Karpas-422 (cell line): Measurements from ENCODE around the gene FGFR3. TPM values are rescaled to one million over a fixed set of nuclear protein-coding genes. Genes with fewer than 3 reads are reported as not detected.

Experiments used
- DNase-seq: peaks from one replicate; pipeline ENCODE4 v3.0.0-alpha.2; 2015
- H2AFZ ChIP-seq: fragments of 200-600 bp; sonication (generic); 2 replicates; pipeline ENCODE4 v1.6.1; 2014; ENCODE audit warnings: antibody characterized with exemption, low read length, mixed read lengths
- H3K27ac ChIP-seq: fragments of 200-600 bp; sonication (generic); 2 replicates; pipeline ENCODE4 v1.5.1; 2014; ENCODE audit warnings: mild to moderate bottlenecking, low read length, moderate library complexity
- H3K27me3 ChIP-seq: fragments of 200-600 bp; sonication (generic); 2 replicates; pipeline ENCODE4 v1.6.1; 2014; ENCODE audit warnings: low read length, mixed read lengths
- H3K36me3 ChIP-seq: fragments of 200-600 bp; sonication (generic); 2 replicates; pipeline ENCODE4 v1.6.1; 2014; ENCODE audit warnings: low read length, mixed read lengths; ENCODE audit not compliant: insufficient read depth
- H3K4me1 ChIP-seq: fragments of 200-600 bp; sonication (generic); 2 replicates; pipeline ENCODE4 v1.6.1; 2014; ENCODE audit warnings: mild to moderate bottlenecking, low read length, mixed read lengths
- H3K4me2 ChIP-seq: fragments of 200-600 bp; sonication (generic); 2 replicates; pipeline ENCODE4 v1.6.1; 2014; ENCODE audit warnings: low read length, low read depth, mild to moderate bottlenecking; ENCODE audit not compliant: poor library complexity, severe bottlenecking
- H3K4me3 ChIP-seq: fragments of 200-600 bp; sonication (generic); 2 replicates; pipeline ENCODE4 v1.5.1; 2014; ENCODE audit warnings: mild to moderate bottlenecking, antibody characterized with exemption, low read length, mixed read lengths
- H3K79me2 ChIP-seq: fragments of 200-600 bp; sonication (generic); 2 replicates; pipeline ENCODE4 v1.6.1; 2014; ENCODE audit warnings: mild to moderate bottlenecking, low read length, mixed read lengths
- H3K9ac ChIP-seq: fragments of 200-600 bp; sonication (generic); 2 replicates; pipeline ENCODE4 v1.6.0; 2014; ENCODE audit warnings: low read length
- H3K9me2 ChIP-seq: fragments of 200-600 bp; sonication (generic), shearing (Covaris generic); replicated peaks from 2 replicates; pipeline ENCODE4 v1.6.0; 2014; ENCODE audit warnings: mild to moderate bottlenecking, low read length, moderate library complexity; ENCODE audit not compliant: insufficient read depth
- H3K9me3 ChIP-seq: fragments of 300-700, 200-600 bp; sonication (generic); 2 replicates; pipeline ENCODE4 v1.6.1; 2014; ENCODE audit warnings: low read length, mixed read lengths
- H4K20me1 ChIP-seq: fragments of 200-600 bp; sonication (generic); 2 replicates; pipeline ENCODE4 v1.6.1; 2014; ENCODE audit warnings: mild to moderate bottlenecking, antibody characterized with exemption, low read length, low read depth; ENCODE audit not compliant: insufficient read depth
- total RNA-seq: library from RNA; depleted of rRNA; stranded (reverse); fragments of >200 nt; shearing (Covaris generic); gene quantifications from 2 replicates; pipeline ENCODE4 v1.2.3, GENCODE V29; 2014; ENCODE audit warnings: low replicate concordance

Gene FGFR3
- total RNA-seq, 1 experiment from 2014 or later, result not detected

DNA sequence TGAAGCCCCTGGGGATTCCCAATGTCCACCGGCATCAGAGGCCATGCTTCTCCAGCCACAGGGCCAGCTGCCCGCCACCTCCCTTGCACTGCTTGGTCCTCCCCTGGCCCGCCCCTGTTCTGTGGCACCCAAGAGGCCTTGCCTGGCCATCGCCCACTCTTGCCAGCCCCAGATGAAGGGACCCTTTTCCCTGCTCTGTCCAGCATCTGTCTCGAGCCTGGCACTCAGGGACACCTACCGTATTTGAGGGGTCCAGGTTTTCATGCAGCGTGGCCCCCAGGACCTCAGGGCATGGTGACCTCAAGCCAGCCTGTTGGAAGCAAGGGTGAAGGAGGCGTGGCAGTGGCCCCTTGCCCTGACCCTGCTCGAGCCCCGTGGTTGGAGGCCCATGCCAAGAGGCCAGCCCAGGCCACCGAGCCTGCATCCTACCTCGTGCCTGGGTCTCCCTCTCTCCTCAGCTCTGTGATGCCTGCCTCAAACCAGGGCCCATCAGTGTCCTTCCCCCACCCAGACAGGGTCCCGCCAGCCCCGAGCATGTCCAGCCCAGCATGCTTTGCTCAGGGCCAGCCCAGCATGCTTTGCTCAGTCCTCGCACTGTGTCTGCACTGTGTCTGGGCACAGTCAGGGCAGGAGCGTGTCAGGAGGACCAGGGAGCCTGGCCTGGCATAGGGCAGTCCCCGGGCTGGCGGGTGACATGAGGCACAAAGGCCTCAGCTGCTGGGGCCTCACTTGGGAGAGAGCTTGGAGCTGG lies 14.3 kb upstream of the FGFR3 start:
- Histone ChIP-seq H3K9ac (no peak overlapping the region), H3K4me2 (no peak overlapping the region)

DNA sequence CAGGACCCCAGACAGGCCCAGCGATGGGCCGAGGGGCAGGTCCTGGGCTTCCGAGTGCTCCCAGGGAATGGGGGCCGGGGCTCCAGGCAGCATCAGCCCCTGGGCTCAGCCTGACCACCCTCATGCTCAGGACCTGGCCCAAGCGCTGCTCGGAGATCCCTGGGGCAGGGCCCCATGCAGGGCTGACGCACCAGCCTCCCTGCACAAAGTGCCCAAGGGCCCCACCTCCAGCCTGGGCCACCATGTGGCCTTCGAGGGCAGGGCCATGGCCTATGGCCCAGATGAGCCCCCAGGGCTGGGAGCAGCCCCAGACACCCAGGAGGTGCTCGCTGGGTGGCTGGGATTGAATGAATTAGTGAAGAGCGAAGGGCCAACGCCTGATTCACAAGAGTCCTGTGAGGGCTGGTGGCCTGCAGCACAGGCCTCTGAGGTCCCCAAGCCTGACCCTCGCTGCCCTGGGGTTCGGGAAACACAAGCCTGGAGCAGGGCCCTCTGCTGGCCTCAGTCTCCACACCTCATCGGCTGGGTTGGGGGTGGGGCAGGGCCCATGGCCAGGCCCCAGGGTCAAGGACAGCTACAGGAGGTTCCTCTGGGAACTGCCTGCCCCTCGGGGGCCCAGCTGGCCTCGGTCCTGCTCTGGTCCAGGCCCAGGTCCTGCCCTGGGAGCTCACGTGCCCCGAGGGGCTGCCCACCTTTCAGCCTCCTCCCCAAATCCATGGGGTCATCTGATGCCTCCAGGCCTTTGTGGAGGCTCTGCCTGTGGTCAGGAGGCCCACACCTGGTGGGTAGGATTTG lies 13.3 kb upstream of the FGFR3 start:
- peaks cover 4% of the 10 kb centered on the region; the same call in 1 of the 2 replicates for H4K20me1 ChIP-seq
- no peak overlapping the region for H3K4me3 ChIP-seq
- no peak for DNase-seq
- H3K36me3 ChIP-seq, result no peaks in the 10 kb centered on the region
- H3K9me3 ChIP-seq, result no peaks in the 10 kb centered on the region
- no peak overlapping the region for H3K27ac ChIP-seq
- H3K9ac ChIP-seq, result no peak overlapping the region
- no peak overlapping the region for H3K4me2 ChIP-seq
- no peaks in the 10 kb centered on the region for H3K79me2 ChIP-seq
- H3K9me2 ChIP-seq, result no peaks in the 10 kb centered on the region
- peaks cover 19% of the 10 kb centered on the region for H3K4me1 ChIP-seq
- H3K27me3 ChIP-seq, result no peaks in the 10 kb centered on the region
- H2AFZ ChIP-seq, result no peak overlapping the region

More for the DNA sequence above, 14.3 kb upstream of the FGFR3 start:
- DNase-seq, result no peak
- no peaks in the 10 kb centered on the region for H3K27me3 ChIP-seq
- no peaks in the 10 kb centered on the region for H3K36me3 ChIP-seq
- peaks cover 14% of the 10 kb centered on the region for H3K4me1 ChIP-seq
- no peaks in the 10 kb centered on the region for H3K79me2 ChIP-seq
- H3K9me3 ChIP-seq, result no peaks in the 10 kb centered on the region
- no peak overlapping the region for H3K27ac ChIP-seq
- peaks cover 4% of the 10 kb centered on the region; the same call in 1 of the 2 replicates for H4K20me1 ChIP-seq
- H3K9me2 ChIP-seq, result no peaks in the 10 kb centered on the region
- H2AFZ ChIP-seq, result no peak overlapping the region
- no peak overlapping the region for H3K4me3 ChIP-seq

DNA sequence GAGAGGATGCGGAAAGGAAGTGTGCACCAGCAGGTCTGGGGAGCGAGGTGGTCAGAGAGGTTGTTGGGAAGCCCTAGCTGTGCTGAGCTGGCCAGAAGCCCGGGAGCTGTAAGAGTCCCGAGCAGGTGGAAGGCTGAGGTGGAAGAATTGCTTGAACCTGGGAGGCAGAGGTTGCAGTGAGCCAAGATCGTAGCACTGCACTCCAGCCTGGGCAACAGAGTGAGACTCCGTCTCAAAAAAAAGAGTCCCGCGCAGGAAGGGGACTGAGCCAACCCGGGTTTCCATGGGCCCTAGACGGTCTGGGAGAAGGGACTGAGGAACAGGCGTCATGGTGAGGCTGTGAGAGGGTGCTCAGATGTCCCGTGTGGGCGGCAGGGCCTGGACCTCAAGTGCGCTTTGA lies 12.7 kb upstream of the FGFR3 start:
- Histone ChIP-seq H4K20me1 (peaks cover 3% of the 10 kb centered on the region; the same call in 1 of the 2 replicates), H3K4me2 (no peak overlapping the region), H3K4me3 (no peak overlapping the region), H3K4me1 (peaks cover 18% of the 10 kb centered on the region), H3K9ac (no peak overlapping the region), H2AFZ (no peak overlapping the region), H3K36me3 (no peaks in the 10 kb centered on the region), H3K27ac (no peak overlapping the region), H3K9me2 (no peaks in the 10 kb centered on the region), H3K27me3 (no peaks in the 10 kb centered on the region), H3K9me3 (no peaks in the 10 kb centered on the region), H3K79me2 (no peaks in the 10 kb centered on the region)
- no peak for DNase-seq

DNA sequence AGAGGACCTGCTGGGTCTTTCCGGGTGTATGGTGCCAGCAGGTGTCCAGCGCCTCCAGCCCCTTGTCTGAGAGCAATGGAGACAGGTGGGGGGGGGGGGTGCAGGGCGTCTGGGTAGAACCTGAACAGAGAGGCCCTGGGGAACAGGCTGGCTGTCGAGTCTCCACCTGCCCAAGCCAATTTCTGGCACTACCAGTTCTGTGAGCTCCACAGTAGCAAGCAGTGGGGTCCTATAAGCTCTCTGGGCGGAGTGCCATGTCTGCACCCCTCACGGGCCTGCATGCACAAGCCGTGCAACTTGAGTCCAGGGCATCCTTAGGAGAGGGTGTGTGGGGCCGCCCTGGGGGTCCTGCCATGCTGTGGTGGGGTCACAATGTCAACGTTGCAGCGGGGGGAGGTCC lies 10.1 kb upstream of the FGFR3 start:
- Histone ChIP-seq H3K9ac (no peak overlapping the region), H3K9me2 (no peaks in the 10 kb centered on the region), H3K79me2 (no peaks in the 10 kb centered on the region), H3K4me2 (no peak overlapping the region), H3K27ac (no peak overlapping the region), H2AFZ (no peak overlapping the region), H3K4me3 (no peak overlapping the region), H3K27me3 (no peaks in the 10 kb centered on the region), H3K36me3 (no peaks in the 10 kb centered on the region), H3K9me3 (no peaks in the 10 kb centered on the region), H3K4me1 (peaks cover 7% of the 10 kb centered on the region), H4K20me1 (no peaks in the 10 kb centered on the region; the same call in 1 of the 2 replicates)
- no peak for DNase-seq

DNA sequence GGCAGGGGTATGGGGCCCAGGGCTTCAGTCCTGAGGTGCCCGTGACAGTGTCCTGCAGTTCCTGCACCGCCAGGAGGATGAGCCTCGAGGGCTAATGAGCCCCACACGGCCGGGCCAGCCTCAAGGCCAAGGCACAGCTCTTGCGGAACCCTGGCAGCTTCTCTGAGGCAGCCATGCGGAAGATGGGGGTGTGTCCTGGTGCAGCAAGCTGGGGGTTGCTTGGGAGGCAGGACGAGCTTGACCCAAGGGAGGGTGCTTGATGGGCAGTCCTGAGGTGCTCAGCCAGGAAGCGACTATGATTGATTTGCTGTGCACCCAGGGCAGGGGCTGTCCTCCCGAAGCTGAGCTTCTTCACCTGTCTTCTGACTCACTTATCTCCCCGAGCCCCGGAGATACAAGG lies 9.1 kb upstream of the FGFR3 start:
- Histone ChIP-seq H3K27me3 (no peaks in the 10 kb centered on the region), H3K4me2 (no peak overlapping the region), H3K27ac (no peak overlapping the region), H3K9ac (no peak overlapping the region), H4K20me1 (no peaks in the 10 kb centered on the region; the same call in 1 of the 2 replicates), H3K4me1 (peaks cover 7% of the 10 kb centered on the region), H3K36me3 (no peaks in the 10 kb centered on the region), H3K9me3 (no peaks in the 10 kb centered on the region), H3K79me2 (no peaks in the 10 kb centered on the region), H3K4me3 (no peak overlapping the region), H2AFZ (no peak overlapping the region), H3K9me2 (no peaks in the 10 kb centered on the region)
- peak; percentile 64 for DNase-seq

DNA sequence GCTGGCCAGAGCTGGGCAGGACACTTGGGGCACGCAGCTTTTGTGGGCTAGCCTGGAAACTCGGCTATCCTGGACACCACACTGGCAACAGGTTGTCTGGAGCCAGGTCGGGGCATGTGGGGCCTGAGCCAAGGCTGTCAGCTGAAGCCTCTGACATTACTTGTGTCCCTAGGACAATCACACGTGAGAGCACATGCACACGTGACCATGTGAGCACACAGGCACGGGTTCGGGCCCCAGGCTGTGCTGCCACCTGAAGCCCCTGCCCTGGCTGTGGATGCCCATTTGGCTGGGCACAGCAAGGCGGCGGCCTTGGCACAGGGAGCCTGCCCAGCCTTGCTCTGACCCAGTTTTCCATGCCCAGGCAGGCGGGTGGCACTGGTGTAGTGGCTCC lies 8.7 kb upstream of the FGFR3 start:
- H2AFZ ChIP-seq, result no peak overlapping the region
- no peak overlapping the region for H3K27ac ChIP-seq
- H3K4me1 ChIP-seq, result peaks cover 7% of the 10 kb centered on the region
- no peak overlapping the region for H3K4me3 ChIP-seq
- H3K4me2 ChIP-seq, result no peak overlapping the region
- no peaks in the 10 kb centered on the region for H3K9me2 ChIP-seq
- H3K9me3 ChIP-seq, result no peaks in the 10 kb centered on the region
- no peaks in the 10 kb centered on the region for H3K36me3 ChIP-seq
- H3K79me2 ChIP-seq, result no peaks in the 10 kb centered on the region
- no peaks in the 10 kb centered on the region for H3K27me3 ChIP-seq
- DNase-seq, result no peak
- no peaks in the 10 kb centered on the region; the same call in 1 of the 2 replicates for H4K20me1 ChIP-seq
- no peak overlapping the region for H3K9ac ChIP-seq

DNA sequence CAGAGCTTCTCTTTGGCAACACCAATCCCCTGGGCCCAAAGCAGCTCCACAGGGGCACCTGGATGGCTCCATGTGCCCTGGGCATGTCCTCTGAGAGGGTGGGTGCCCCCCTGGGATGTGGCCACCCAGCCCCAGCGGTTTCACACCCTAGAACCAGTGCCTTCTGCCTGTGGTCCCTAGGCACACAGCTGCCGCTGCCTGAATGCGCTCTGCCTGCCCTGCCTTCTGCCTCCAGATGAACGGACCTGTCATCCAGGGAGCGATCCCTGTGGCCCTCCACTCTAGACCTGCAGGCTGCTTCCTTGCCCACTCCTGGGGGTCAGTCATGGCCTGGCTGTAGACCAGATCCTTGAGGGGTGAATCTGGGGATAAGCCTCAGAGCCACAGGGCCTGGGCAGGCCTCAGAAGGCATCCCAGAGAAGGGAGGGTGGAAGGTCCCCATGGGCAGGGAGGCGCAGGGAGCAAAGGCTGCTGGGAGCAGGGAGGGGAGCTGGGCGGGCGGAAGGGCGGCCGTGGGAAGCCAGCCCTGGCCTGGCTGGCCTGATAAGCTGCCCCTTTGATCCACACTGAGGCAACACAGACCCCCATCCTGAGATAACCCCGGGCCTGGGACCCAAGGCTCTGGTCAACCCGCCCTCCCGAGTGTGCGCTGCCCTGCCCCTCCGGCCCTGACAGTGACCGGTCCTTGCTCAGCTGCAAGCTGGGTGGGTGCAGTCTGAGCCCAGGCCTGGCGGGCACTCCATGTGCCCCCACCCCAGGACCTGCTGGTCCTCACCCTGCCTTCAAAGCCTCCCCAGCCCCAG lies 8.1 kb upstream of the FGFR3 start:
- no peaks in the 10 kb centered on the region; the same call in 1 of the 2 replicates for H4K20me1 ChIP-seq
- no peaks in the 10 kb centered on the region for H3K9me2 ChIP-seq
- no peak for DNase-seq
- H3K36me3 ChIP-seq, result no peaks in the 10 kb centered on the region
- no peak overlapping the region for H2AFZ ChIP-seq
- no peak overlapping the region for H3K9ac ChIP-seq
- H3K4me2 ChIP-seq, result no peak overlapping the region
- H3K4me3 ChIP-seq, result no peak overlapping the region
- H3K27ac ChIP-seq, result no peak overlapping the region
- no peaks in the 10 kb centered on the region for H3K79me2 ChIP-seq
- H3K4me1 ChIP-seq, result peaks cover 7% of the 10 kb centered on the region
- no peaks in the 10 kb centered on the region for H3K9me3 ChIP-seq
- H3K27me3 ChIP-seq, result no peaks in the 10 kb centered on the region

DNA sequence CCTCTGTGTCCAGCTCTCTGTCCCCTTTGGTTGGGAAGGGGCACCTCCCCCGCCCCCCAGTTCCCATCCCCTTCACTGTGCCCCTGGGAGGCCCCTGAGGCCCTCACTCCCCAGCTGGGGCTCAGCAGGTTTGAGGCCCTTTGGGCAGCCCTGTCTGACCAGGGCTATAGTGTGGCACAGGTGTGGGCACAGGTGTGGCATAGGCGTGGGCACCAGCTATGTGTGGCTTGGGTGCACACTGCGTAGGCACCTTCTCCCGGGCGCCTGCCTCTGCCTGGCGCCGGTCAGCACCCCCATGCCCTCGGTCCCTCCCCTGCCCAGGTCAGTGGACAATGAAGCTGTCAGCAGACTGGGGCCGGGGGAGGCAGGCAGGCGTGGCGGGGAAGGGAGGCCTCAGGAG lies 7.5 kb upstream of the FGFR3 start:
- no peak overlapping the region for H2AFZ ChIP-seq
- H3K79me2 ChIP-seq, result no peaks in the 10 kb centered on the region
- H3K36me3 ChIP-seq, result no peaks in the 10 kb centered on the region
- no peak for DNase-seq
- H3K27me3 ChIP-seq, result no peaks in the 10 kb centered on the region
- no peak overlapping the region for H3K9ac ChIP-seq
- no peaks in the 10 kb centered on the region for H3K9me3 ChIP-seq
- no peak overlapping the region for H3K4me2 ChIP-seq
- no peak overlapping the region for H3K27ac ChIP-seq
- H3K4me3 ChIP-seq, result no peak overlapping the region
- no peaks in the 10 kb centered on the region for H3K9me2 ChIP-seq
- peaks cover 7% of the 10 kb centered on the region for H3K4me1 ChIP-seq
- H4K20me1 ChIP-seq, result no peaks in the 10 kb centered on the region; the same call in 1 of the 2 replicates
